K562 (cell line): ENCODE measurements around the gene CIAO3. TPM values are rescaled to one million over a fixed set of nuclear protein-coding genes. Genes with fewer than 3 reads are reported as not detected.

Experiments used
- ATAC-seq: fragments of 200-7000 bp; cut with Tn5 transposase; 3 replicates; pipeline ENCODE4 v1.9.1; 2020; ENCODE audit warnings: moderate library complexity
- BruUV-seq: library from RNA; stranded (reverse); fragments of 400-500 nt; replicated peaks from 2 replicates; lab custom pipeline; 2021; lab: Mats Ljungman, UMichigan
- CTCF ChIA-PET: fragments of 300-600 bp; formaldehyde crosslinking; extraction: SDS; loops from one replicate; lab custom pipeline; 2021; ENCODE audit warnings: low intra/inter-chr PET ratio; lab: Yijun Ruan, JAX
- POLR2A ChIA-PET: fragments of 300-600, 350-650 bp; sonication (Branson Sonifier 250); formaldehyde crosslinking; extraction: SDS; loops from one replicate; lab custom pipeline; 2021; ENCODE audit warnings: antibody characterized with exemption, inconsistent platforms; lab: Yijun Ruan, JAX
- DNase-seq, 4 experiments: peaks; one replicate each; pipeline versions ENCODE4 v3.0.0 to v3.0.0-alpha.2; 2011 to 2018; ENCODE audit warnings: low spot score in 3 of 4, mixed read lengths in 3 of 4; ENCODE audit errors: extremely low read depth in 1 of 4
- FAIRE-seq: peaks from 2 replicates; lab custom pipeline; 2011; peaks lifted over from hg19 to GRCh38; lab: Jason Lieb, UNC
- H2AFZ ChIP-seq: 2 replicates; pipeline ENCODE4 v1.6.0; 2011; ENCODE audit warnings: low read depth, low read length, control low read depth, inconsistent platforms
- H3K27ac ChIP-seq: fragments of 200-600 bp; 3 replicates; pipeline ENCODE4 v1.8.0; 2011; ENCODE audit warnings: low read depth, mild to moderate bottlenecking, control low read depth, inconsistent platforms, low read length, moderate library complexity, mixed read lengths; ENCODE audit errors: extremely low read depth
- H3K27me3 ChIP-seq, 2 experiments: fragments of 300-600 bp in 1 of 2; 2 replicates in 1 of 2; 3 replicates in 1 of 2; pipeline versions ENCODE4 v1.6.0 to v1.8.0; 2011; ENCODE audit warnings: inconsistent platforms in 2 of 2, low read length in 2 of 2, mild to moderate bottlenecking in 1 of 2, mixed read lengths in 1 of 2, moderate library complexity in 1 of 2; ENCODE audit not compliant: control insufficient read depth in 2 of 2, insufficient read depth in 2 of 2
- H3K36me3 ChIP-seq: fragments of 300-600 bp; 3 replicates; pipeline ENCODE4 v1.8.0; 2011; ENCODE audit warnings: mild to moderate bottlenecking, low read length, inconsistent platforms; ENCODE audit not compliant: control insufficient read depth, insufficient read depth
- H3K4me1 ChIP-seq, 2 experiments: fragments of 200-600 bp in 1 of 2; replicated peaks in 1 of 2; 2 replicates in 1 of 2; 3 replicates in 1 of 2; pipeline versions ENCODE4 v1.5.1 to v1.8.0; 2011; ENCODE audit warnings: inconsistent platforms in 2 of 2, low read length in 2 of 2, mild to moderate bottlenecking in 1 of 2, mixed read lengths in 1 of 2, moderate library complexity in 1 of 2; ENCODE audit not compliant: control insufficient read depth in 2 of 2, insufficient read depth in 2 of 2
- H3K4me2 ChIP-seq: 2 replicates; pipeline ENCODE4 v1.6.1; 2011; ENCODE audit warnings: low read length, control low read depth, inconsistent platforms, mixed read lengths; ENCODE audit not compliant: insufficient read depth
- H3K4me3 ChIP-seq: fragments of 200-600 bp; sonication (generic), shearing (Covaris generic); 2 replicates; pipeline ENCODE4 v1.5.1; 2016; ENCODE audit warnings: control low read depth, inconsistent platforms
- H3K79me2 ChIP-seq: fragments of 200-600 bp; 3 replicates; pipeline ENCODE4 v1.8.0; 2011; ENCODE audit warnings: low read length, inconsistent platforms; ENCODE audit not compliant: control insufficient read depth, insufficient read depth
- H3K9ac ChIP-seq, 2 experiments: 2 replicates each; pipeline versions ENCODE4 v1.6.0 to v1.6.1; 2011; ENCODE audit warnings: low read depth in 2 of 2, low read length in 2 of 2, control low read depth in 1 of 2, inconsistent platforms in 1 of 2, mild to moderate bottlenecking in 1 of 2, mixed read lengths in 1 of 2; ENCODE audit not compliant: insufficient read depth in 1 of 2
- H3K9me1 ChIP-seq: one replicate; pipeline ENCODE4 v1.6.0; 2011; ENCODE audit warnings: inconsistent platforms, mild to moderate bottlenecking, low read length, moderate library complexity; ENCODE audit not compliant: control insufficient read depth, insufficient read depth
- H3K9me3 ChIP-seq: replicated peaks from 2 replicates; pipeline ENCODE4 v1.5.1; 2011; ENCODE audit warnings: low read depth, low read length, inconsistent platforms; ENCODE audit not compliant: control insufficient read depth, insufficient read depth
- H4K20me1 ChIP-seq: replicated peaks from 2 replicates; pipeline ENCODE4 v1.6.1; 2011; ENCODE audit warnings: low read length, inconsistent platforms, mixed read lengths; ENCODE audit not compliant: control insufficient read depth, insufficient read depth
- ARID4B ChIP-seq: sonication (generic); formaldehyde crosslinking; IDR thresholded peaks from 2 replicates; pipeline ENCODE4 v1.8.0; 2022; ENCODE audit warnings: mild to moderate bottlenecking, missing genetic modification reagents
- BACH1 ChIP-seq: fragments of 200-800 bp; sonication (Bioruptor generic); IDR thresholded peaks from 2 replicates; pipeline ENCODE4 v1.6.1; 2016; ENCODE audit warnings: missing genetic modification characterization, missing compliant biosample characterization
- CREM ChIP-seq: IDR thresholded peaks from 2 replicates; pipeline ENCODE4 v1.6.1; 2014; ENCODE audit warnings: antibody characterized with exemption, low read depth
- ELF4 ChIP-seq: fragments of 450-650 bp; formaldehyde crosslinking; IDR thresholded peaks from 2 replicates; pipeline ENCODE4 v1.4.0; 2022; ENCODE audit warnings: missing genetic modification characterization
- EWSR1 ChIP-seq: fragments of 450-650 bp; IDR thresholded peaks from 2 replicates; pipeline ENCODE4 v1.6.1; 2018; ENCODE audit warnings: borderline replicate concordance, mild to moderate bottlenecking, low read depth, moderate library complexity; ENCODE audit not compliant: partially characterized antibody
- FOXO4 ChIP-seq: fragments of 450-650 bp; formaldehyde crosslinking; IDR thresholded peaks from 2 replicates; pipeline ENCODE4 v1.4.0; 2020; ENCODE audit warnings: mild to moderate bottlenecking, moderate library complexity
- MEIS2 ChIP-seq: fragments of 450-650 bp; IDR thresholded peaks from 2 replicates; pipeline ENCODE4 v1.6.1; 2014; ENCODE audit warnings: mild to moderate bottlenecking; ENCODE audit not compliant: partially characterized antibody
- MXI1 ChIP-seq: IDR thresholded peaks from 2 replicates; pipeline ENCODE4 v1.6.1; 2011; ENCODE audit warnings: low read depth, mild to moderate bottlenecking, improper control_type of control experiment, low read length
- NCOA4 ChIP-seq: fragments of 450-650 bp; IDR thresholded peaks from 2 replicates; pipeline ENCODE4 v1.6.1; 2018; ENCODE audit warnings: mild to moderate bottlenecking; ENCODE audit not compliant: partially characterized antibody
- NEUROD1 ChIP-seq: fragments of 150-350 bp; IDR thresholded peaks from 2 replicates; pipeline ENCODE4 v1.6.1; 2014; ENCODE audit warnings: borderline replicate concordance, low read length, low read depth; ENCODE audit not compliant: partially characterized antibody
- POLR2A ChIP-seq: fragments of 450-650 bp; conservative IDR thresholded peaks from 2 replicates; pipeline ENCODE4 v1.6.1; 2016
- RBFOX2 ChIP-seq: fragments of 200-400 bp; formaldehyde crosslinking; IDR thresholded peaks from 2 replicates; pipeline ENCODE4 v1.6.1; 2017; ENCODE audit warnings: low read depth, mild to moderate bottlenecking, low read length, moderate library complexity
- SAP30 ChIP-seq: fragments of 200-600 bp; sonication (generic); IDR thresholded peaks from 2 replicates; pipeline ENCODE4 v1.6.1; 2012; ENCODE audit warnings: borderline replicate concordance, low read depth, mild to moderate bottlenecking, moderate library complexity, low read length, control low read depth, inconsistent platforms; ENCODE audit not compliant: insufficient read depth, poor library complexity, severe bottlenecking
- TBP ChIP-seq: optimal IDR thresholded peaks from 2 replicates; pipeline ENCODE3; 2011; ENCODE audit warnings: low read depth, low read length, improper control_type of control experiment
- ZNF143 ChIP-seq: sonication (generic); formaldehyde crosslinking; IDR thresholded peaks from 2 replicates; pipeline ENCODE4 v1.9.0; 2022; ENCODE audit warnings: mild to moderate bottlenecking, missing genetic modification reagents
- ZNF146 ChIP-seq: IDR thresholded peaks from one replicate; pipeline ENCODE4 v1.6.1; 2018; ENCODE audit warnings: missing compliant biosample characterization; ENCODE audit not compliant: unreplicated experiment
- whole genome bisulfite sequencing: fragments of 100-300 bp; shearing (Covaris generic); methylation state at CpG from one replicate; pipeline ENCODE4 v1.1.6; 2016; ENCODE audit warnings: low coverage, mixed read lengths; ENCODE audit not compliant: insufficient coverage; ENCODE audit errors: missing lambda C conversion rate; 5-methylcytosine and 5-hydroxymethylcytosine counted together
- in situ Hi-C: fragments of 300-500 bp; cut with MboI; formaldehyde crosslinking; loops from 4 replicates; pipeline ENCODE4 v1.15.0; 2018; ENCODE audit warnings: inconsistent platforms, mixed read lengths
- intact Hi-C: fragments of 100-400 bp; cut with micrococcal nuclease; formaldehyde crosslinking; loops from 2 replicates; pipeline ENCODE4 v1.14.2; 2022
- polyA plus RNA-seq, 8 experiments: library from polyadenylated mRNA; depleted of rRNA in 4 of 8; stranded (reverse) in 5 of 8; unstranded in 3 of 8; fragments of >200 nt; fragmentation: Nextera tagmentation in 2 of 8; fragmentation: Illumina TruSeq in 1 of 8; extraction: Ambion mirVana in 2 of 8; extraction: Trizol in 1 of 8; gene quantifications; 2 replicates each; pipeline versions ENCODE4 v1.2.1 to v1.2.3, GENCODE V29; 2011 to 2014; ENCODE audit warnings: inconsistent platforms in 1 of 8, missing spikeins in 1 of 8
- total RNA-seq, 7 experiments: library from RNA; depleted of rRNA in 6 of 7; stranded (reverse); fragments of >200 nt in 6 of 7; fragmentation: Illumina TruSeq in 2 of 7; extraction: Trizol in 2 of 7; gene quantifications; 2 replicates each; pipeline versions ENCODE4 v1.2.1 to v1.2.3, GENCODE V29; 2011 to 2021; ENCODE audit warnings: low replicate concordance in 1 of 7

CIAO3 gene
- total and polyA plus RNA-seq, 9 of the 15 experiments (the other 6 are each of a cell fraction or from before 2014, with no cell fraction given): 2.2 to 35.6 (median 18.7) TPM

GRCh38 chr16:728131-728889 is 12.5 kb downstream of the CIAO3 start:
- Histone ChIP-seq H3K9me3 (no peaks in the 10 kb centered on the region), H3K27ac (peak overlapping the region; percentile 98), H3K4me3 (peak overlapping the region; percentile 80), H3K36me3 (peaks cover 43% of the 10 kb centered on the region; the same call in 1 of the 3 replicates), H2AFZ (peak overlapping the region; percentile 70), H3K27me3 (no peaks in the 10 kb centered on the region), H3K4me2 (peak overlapping the region; percentile 97), H4K20me1 (no peaks in the 10 kb centered on the region; the same call in 1 of the 2 replicates), H3K9me1 (no peaks in the 10 kb centered on the region), H3K9ac (peak overlapping the region; percentile 65 to 96; a peak in 3 of 4 replicates), H3K4me1 (peaks cover 10 to 93% of the 10 kb centered on the region in 2 experiments; a peak in 4 of 5 replicates), H3K79me2 (peaks cover 27% of the 10 kb centered on the region)
- under 1% methylated on average over 30 of the region's 80 CpGs for WGBS
- in situ Hi-C loops (no loop called here), intact Hi-C loops (loop anchor here (2.0 kb wide), 1 partner anchor 14 kb away; the partner anchor contains the start of gene METRN)
- FAIRE-seq (peak; percentile 85), ATAC-seq (peak; percentile 73), DNase-seq (peak; percentile 82 to 95 (median 86))
- no TSS peak for BruUV-seq
- CTCF ChIA-PET: no interaction called here
- POLR2A ChIA-PET: interaction anchor here (0.7 to 1.7 kb wide), 2 partner anchors 12 to 56 kb away, joined by 3 to 11 read pairs; partner anchors contain the start of gene CIAO3
- TF ChIP-seq MXI1 (peak; percentile 83), NCOA4 (no peak), BACH1 (tag) (no peak), FOXO4 (CRISPR knock-in tag) (no peak), MEIS2 (no peak), SAP30 (peak; percentile 54), ZNF143 (CRISPR knock-in tag) (no peak), NEUROD1 (no peak), RBFOX2 (peak; percentile 28; the same call in 1 of the 2 replicates), ELF4 (CRISPR knock-in tag) (no peak), ARID4B (CRISPR knock-in tag) (peak; percentile 61), CREM (no peak; the same call in 1 of the 2 replicates), POLR2A (peak; percentile 69), ZNF146 (CRISPR knock-in tag) (no peak), EWSR1 (no peak), TBP (peak; percentile 51)
